ENCODE measurements around the gene PTPRZ1.
A peak's percentile ranks its signal among the peaks of the same experiment; 100 is the strongest.

The PTPRZ1 gene

DNA sequence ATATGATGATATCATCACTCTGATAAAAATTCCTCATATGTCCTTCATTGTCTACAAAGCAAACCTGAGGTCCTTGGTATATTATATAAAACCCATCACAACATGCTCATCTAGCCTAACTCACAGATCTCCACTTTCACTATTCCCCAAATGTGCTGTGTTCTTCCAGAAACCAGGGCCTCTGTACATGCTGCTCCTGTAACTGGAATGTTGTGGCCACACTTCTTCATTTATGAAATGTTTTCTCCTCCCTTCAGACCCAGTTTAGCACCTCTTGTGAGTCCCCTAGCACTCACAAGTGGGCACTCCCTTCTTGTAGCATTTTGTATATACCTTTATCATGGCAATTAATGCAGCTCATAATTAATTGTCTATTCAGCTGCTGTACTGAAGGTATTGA, 209.2 kb downstream of the PTPRZ1 start (continued):
- TF ChIP-seq CSRNP3 (CRISPR knock-in tag; IDR thresholded peaks at IDR 0.05) (no peak), RARB (CRISPR knock-in tag; IDR thresholded peaks at IDR 0.05) (no peak)

GRCh38 chr7:122082670-122083069, 209.7 kb downstream of the PTPRZ1 start:
- TF ChIP-seq ZNF565 (CRISPR knock-in tag; conservative IDR thresholded peaks at IDR 0.05; ENCODE audit: low read depth) = no peak
- no peak for TF ChIP-seq TCF4 (CRISPR knock-in tag; IDR thresholded peaks at IDR 0.05; ENCODE audit: borderline replicate concordance)
- TF ChIP-seq SNAI2 (CRISPR knock-in tag; IDR thresholded peaks at IDR 0.05) = no peak
- TF ChIP-seq GLIS3 (CRISPR knock-in tag; IDR thresholded peaks at IDR 0.05) = no peak
- no peak for TF ChIP-seq ZFP3 (CRISPR knock-in tag; IDR thresholded peaks at IDR 0.05)
- TF ChIP-seq, protein P1, sequence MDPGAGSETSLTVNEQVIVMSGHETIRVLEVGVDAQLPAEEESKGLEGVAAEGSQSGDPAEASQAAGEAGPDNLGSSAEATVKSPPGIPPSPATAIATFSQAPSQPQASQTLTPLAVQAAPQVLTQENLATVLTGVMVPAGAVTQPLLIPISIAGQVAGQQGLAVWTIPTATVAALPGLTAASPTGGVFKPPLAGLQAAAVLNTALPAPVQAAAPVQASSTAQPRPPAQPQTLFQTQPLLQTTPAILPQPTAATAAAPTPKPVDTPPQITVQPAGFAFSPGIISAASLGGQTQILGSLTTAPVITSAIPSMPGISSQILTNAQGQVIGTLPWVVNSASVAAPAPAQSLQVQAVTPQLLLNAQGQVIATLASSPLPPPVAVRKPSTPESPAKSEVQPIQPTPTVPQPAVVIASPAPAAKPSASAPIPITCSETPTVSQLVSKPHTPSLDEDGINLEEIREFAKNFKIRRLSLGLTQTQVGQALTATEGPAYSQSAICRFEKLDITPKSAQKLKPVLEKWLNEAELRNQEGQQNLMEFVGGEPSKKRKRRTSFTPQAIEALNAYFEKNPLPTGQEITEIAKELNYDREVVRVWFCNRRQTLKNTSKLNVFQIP (CRISPR knock-in tag; IDR thresholded peaks at IDR 0.05; ENCODE audit: borderline replicate concordance, low read depth) = no peak
- TF ChIP-seq ZFP30 (CRISPR knock-in tag; IDR thresholded peaks at IDR 0.05) = no peak
- TF ChIP-seq CREB5 (CRISPR knock-in tag; IDR thresholded peaks at IDR 0.05; ENCODE audit: low read depth) = no peak
- no peak for TF ChIP-seq BACH2 (CRISPR knock-in tag; IDR thresholded peaks at IDR 0.05; ENCODE audit: borderline replicate concordance)
- TF ChIP-seq RARB (CRISPR knock-in tag; IDR thresholded peaks at IDR 0.05) = no peak
- no peak for TF ChIP-seq PATZ1 (CRISPR knock-in tag; IDR thresholded peaks at IDR 0.05; ENCODE audit: borderline replicate concordance)
- no peak for TF ChIP-seq ARNTL (CRISPR knock-in tag; IDR thresholded peaks at IDR 0.05; ENCODE audit: borderline replicate concordance, low read depth)
- no peak for TF ChIP-seq ZNF70 (CRISPR knock-in tag; IDR thresholded peaks at IDR 0.05)
- TF ChIP-seq ESRRG (CRISPR knock-in tag; IDR thresholded peaks at IDR 0.05) = no peak
- TF ChIP-seq CSRNP3 (CRISPR knock-in tag; IDR thresholded peaks at IDR 0.05) = no peak
- no peak for TF ChIP-seq TSHZ2 (CRISPR knock-in tag; IDR thresholded peaks at IDR 0.05)
- ATAC-seq = no peak

GRCh38 chr7:122092964-122093797, 220.2 kb downstream of the PTPRZ1 start:
- ATAC-seq = peak; percentile 94
- no peak for TF ChIP-seq ZC3H10 (CRISPR knock-in tag; IDR thresholded peaks at IDR 0.05)
- TF ChIP-seq CSDC2 (CRISPR knock-in tag; IDR thresholded peaks at IDR 0.05) = no peak
- no peak for TF ChIP-seq ARNTL (CRISPR knock-in tag; IDR thresholded peaks at IDR 0.05; ENCODE audit: borderline replicate concordance, low read depth)
- no peak for TF ChIP-seq SNAI2 (CRISPR knock-in tag; IDR thresholded peaks at IDR 0.05)
- TF ChIP-seq ZNF70 (CRISPR knock-in tag; IDR thresholded peaks at IDR 0.05) = no peak
- no peak for TF ChIP-seq CREB5 (CRISPR knock-in tag; IDR thresholded peaks at IDR 0.05; ENCODE audit: low read depth)
- no peak for TF ChIP-seq OSR1 (CRISPR knock-in tag; IDR thresholded peaks at IDR 0.05)
- TF ChIP-seq TOX (CRISPR knock-in tag; IDR thresholded peaks at IDR 0.05; ENCODE audit: borderline replicate concordance) = no peak
- no peak for TF ChIP-seq TCF4 (CRISPR knock-in tag; IDR thresholded peaks at IDR 0.05; ENCODE audit: borderline replicate concordance)
- no peak for TF ChIP-seq ESRRG (CRISPR knock-in tag; IDR thresholded peaks at IDR 0.05)
- TF ChIP-seq, protein P1 (CRISPR knock-in tag; IDR thresholded peaks at IDR 0.05; ENCODE audit: borderline replicate concordance, low read depth) = no peak
- TF ChIP-seq ZFP30 (CRISPR knock-in tag; IDR thresholded peaks at IDR 0.05) = no peak
- TF ChIP-seq GLIS3 (CRISPR knock-in tag; IDR thresholded peaks at IDR 0.05) = no peak
- no peak for TF ChIP-seq BACH2 (CRISPR knock-in tag; IDR thresholded peaks at IDR 0.05; ENCODE audit: borderline replicate concordance)

Measured in SK-N-SH treated with all-trans-retinoic acid at 6 μM for 48 hours (cell line).